H9 (cell line): ENCODE measurements around the gene BACE2. TPM values are rescaled to one million over a fixed set of nuclear protein-coding genes. Genes with fewer than 3 reads are reported as not detected.

Experiments used
- DNase-seq: peaks from one replicate; pipeline ENCODE4 v3.0.0-alpha.2; 2017
- H2AFZ ChIP-seq: one replicate; pipeline ENCODE4 v1.6.1; 2013; ENCODE audit warnings: mild to moderate bottlenecking, low read length, control low read depth, moderate library complexity
- H2AK5ac ChIP-seq: 2 replicates; pipeline ENCODE4 v1.6.1; 2013; ENCODE audit warnings: low read length, control low read depth, mixed read lengths; ENCODE audit not compliant: insufficient read length
- H2BK120ac ChIP-seq: one replicate; pipeline ENCODE4 v1.6.1; 2013; ENCODE audit warnings: low read depth, mild to moderate bottlenecking, low read length, control low read depth, inconsistent platforms; ENCODE audit not compliant: poor library complexity, severe bottlenecking
- H2BK12ac ChIP-seq: 2 replicates; pipeline ENCODE4 v1.6.1; 2013; ENCODE audit warnings: low read length, control low read depth, mixed read lengths, low read depth; ENCODE audit not compliant: insufficient read length
- H2BK15ac ChIP-seq: 2 replicates; pipeline ENCODE4 v1.6.1; 2013; ENCODE audit warnings: low read depth, low read length, control low read depth
- H2BK20ac ChIP-seq: one replicate; pipeline ENCODE4 v1.6.1; 2013; ENCODE audit warnings: low read depth, mild to moderate bottlenecking, low read length, control low read depth, inconsistent platforms; ENCODE audit not compliant: poor library complexity, severe bottlenecking
- H2BK5ac ChIP-seq: 2 replicates; pipeline ENCODE4 v1.6.1; 2013; ENCODE audit warnings: low read length, control low read depth, mixed read lengths; ENCODE audit not compliant: insufficient read length
- H3K14ac ChIP-seq: 2 replicates; pipeline ENCODE4 v1.6.1; 2013; ENCODE audit warnings: low read length, control low read depth; ENCODE audit not compliant: insufficient read depth
- H3K18ac ChIP-seq: 2 replicates; pipeline ENCODE4 v1.6.1; 2013; ENCODE audit warnings: low read depth, mild to moderate bottlenecking, mixed read lengths, low read length, control low read depth; ENCODE audit not compliant: insufficient read length
- H3K23ac ChIP-seq: 2 replicates; pipeline ENCODE4 v1.6.1; 2013; ENCODE audit warnings: low read length, control low read depth, mixed read lengths, low read depth; ENCODE audit not compliant: insufficient read length
- H3K23me2 ChIP-seq: 2 replicates; pipeline ENCODE4 v1.6.1; 2013; ENCODE audit warnings: low read depth, mild to moderate bottlenecking, mixed read lengths, low read length, control low read depth; ENCODE audit not compliant: insufficient read length, poor library complexity, severe bottlenecking
- H3K27ac ChIP-seq: 2 replicates; pipeline ENCODE4 v1.5.1; 2013; ENCODE audit warnings: low read length, control low read depth, mixed read lengths, low read depth; ENCODE audit not compliant: insufficient read length
- H3K27me3 ChIP-seq: 2 replicates; pipeline ENCODE4 v1.6.1; 2013; ENCODE audit warnings: low read length, control low read depth, inconsistent platforms; ENCODE audit not compliant: insufficient read depth
- H3K4ac ChIP-seq: 2 replicates; pipeline ENCODE4 v1.6.1; 2013; ENCODE audit warnings: low read depth, mild to moderate bottlenecking, control low read depth, inconsistent platforms, low read length, moderate library complexity
- H3K4me1 ChIP-seq: 2 replicates; pipeline ENCODE4 v1.6.1; 2013; ENCODE audit warnings: low read length, control low read depth, inconsistent platforms; ENCODE audit not compliant: insufficient read depth
- H3K4me2 ChIP-seq: 2 replicates; pipeline ENCODE4 v1.6.1; 2013; ENCODE audit warnings: low read length, control low read depth, mixed read lengths; ENCODE audit not compliant: insufficient read length, insufficient read depth
- H3K56ac ChIP-seq: 2 replicates; pipeline ENCODE4 v1.6.1; 2013; ENCODE audit warnings: low read depth, mild to moderate bottlenecking, mixed read lengths, low read length, control low read depth; ENCODE audit not compliant: insufficient read length
- H3K79me1 ChIP-seq: 2 replicates; pipeline ENCODE4 v1.6.1; 2013; ENCODE audit warnings: low read depth, mild to moderate bottlenecking, moderate library complexity, low read length, control low read depth, inconsistent platforms; ENCODE audit not compliant: insufficient read depth, poor library complexity, severe bottlenecking
- H3K79me2 ChIP-seq: 2 replicates; pipeline ENCODE4 v1.6.1; 2013; ENCODE audit warnings: low read length, control low read depth, inconsistent platforms; ENCODE audit not compliant: insufficient read depth
- H3K9ac ChIP-seq: 2 replicates; pipeline ENCODE4 v1.6.1; 2013; ENCODE audit warnings: low read length, control low read depth, mixed read lengths; ENCODE audit not compliant: insufficient read length; ENCODE audit errors: extremely low read depth
- H3K9me3 ChIP-seq: one replicate; pipeline ENCODE4 v1.6.1; 2013; ENCODE audit warnings: low read depth, low read length, inconsistent platforms; ENCODE audit not compliant: control insufficient read depth
- H3T11ph ChIP-seq: one replicate; pipeline ENCODE4 v1.6.1; 2013; ENCODE audit warnings: mild to moderate bottlenecking, low read length, control low read depth, inconsistent platforms
- H4K20me1 ChIP-seq: one replicate; pipeline ENCODE4 v1.6.1; 2013; ENCODE audit not compliant: control insufficient read depth, insufficient read length, insufficient read depth
- H4K5ac ChIP-seq: 2 replicates; pipeline ENCODE4 v1.6.1; 2013; ENCODE audit warnings: low read depth, mild to moderate bottlenecking, mixed read lengths, low read length, control low read depth; ENCODE audit not compliant: insufficient read length
- H4K8ac ChIP-seq: replicated peaks from 2 replicates; pipeline ENCODE4 v1.6.1; 2013; ENCODE audit warnings: low read length, control low read depth, mixed read lengths, low read depth; ENCODE audit not compliant: insufficient read length
- H4K91ac ChIP-seq: 2 replicates; pipeline ENCODE4 v1.6.1; 2013; ENCODE audit warnings: low read depth, mild to moderate bottlenecking, moderate library complexity, mixed read lengths, low read length, control low read depth; ENCODE audit not compliant: insufficient read length
- H3K27ac Mint-ChIP-seq, 3 experiments: 2 replicates in 2 of 3; 3 replicates in 1 of 3; pipeline ENCODE4 v1.8.0; 2020 to 2021; ENCODE audit warnings: mixed read lengths in 3 of 3, mild to moderate bottlenecking in 1 of 3, moderate library complexity in 1 of 3
- H3K27me3 Mint-ChIP-seq: 2 replicates; pipeline ENCODE4 v1.8.0; 2021; ENCODE audit warnings: low read depth, mild to moderate bottlenecking, moderate library complexity, mixed read lengths
- H3K36me3 Mint-ChIP-seq, 3 experiments: 2 replicates in 2 of 3; 3 replicates in 1 of 3; pipeline ENCODE4 v1.8.0; 2020 to 2021; ENCODE audit warnings: low read depth in 3 of 3, mixed read lengths in 3 of 3; ENCODE audit not compliant: insufficient read depth in 1 of 3
- H3K4me1 Mint-ChIP-seq, 2 experiments: 2 replicates each; pipeline ENCODE4 v1.8.0; 2020; ENCODE audit warnings: mixed read lengths in 2 of 2
- H3K4me3 Mint-ChIP-seq, 2 experiments: 2 replicates in 1 of 2; 3 replicates in 1 of 2; pipeline ENCODE4 v1.8.0; 2020 to 2021; ENCODE audit warnings: mild to moderate bottlenecking in 2 of 2, mixed read lengths in 2 of 2, moderate library complexity in 1 of 2
- H3K9me3 Mint-ChIP-seq, 2 experiments: 2 replicates in 1 of 2; 3 replicates in 1 of 2; pipeline ENCODE4 v1.8.0; 2020; ENCODE audit warnings: mild to moderate bottlenecking in 2 of 2, mixed read lengths in 2 of 2, moderate library complexity in 1 of 2
- CTCF ChIP-seq: fragments of 200-600 bp; sonication (generic); conservative IDR thresholded peaks from 3 replicates; pipeline ENCODE4 v1.8.0; 2021; ENCODE audit warnings: antibody characterized with exemption, mild to moderate bottlenecking
- WGBS: extraction: QIAGEN DNeasy Blood & Tissue Kit; methylation state at CpG from one replicate; pipeline ENCODE4 v1.1.7; 2013; ENCODE audit warnings: missing lambda C conversion rate, low lambda C conversion rate, mixed read lengths; ENCODE audit not compliant: insufficient read length; ENCODE audit errors: extremely low coverage; 5-methylcytosine and 5-hydroxymethylcytosine counted together
- total RNA-seq: library from RNA; stranded (reverse); gene quantifications from 2 replicates; pipeline ENCODE4 v1.2.1, GENCODE V29; 2021

The BACE2 gene
- total RNA-seq, 1 experiment from 2014 or later: 8.0 TPM

GRCh38 chr21:41137889-41138288 lies 30.1 kb upstream of the BACE2 start:
- Mint-ChIP-seq H3K36me3 (no peaks in the 10 kb centered on the region; a peak in 1 of 7 replicates), H3K27me3 (peaks cover 11% of the 10 kb centered on the region), H3K4me3 (no peak overlapping the region), H3K27ac (no peak overlapping the region), H3K4me1 (peaks cover 7% of the 10 kb centered on the region in 2 experiments; a peak in 2 of 4 replicates), H3K9me3 (peaks cover 5% of the 10 kb centered on the region in 2 experiments; a peak in 4 of 5 replicates)
- no peak for TF ChIP-seq CTCF
- Histone ChIP-seq H3K27me3 (no peaks in the 10 kb centered on the region), H3K9me3 (no peaks in the 10 kb centered on the region), H2AFZ (no peak overlapping the region), H2BK12ac (no peak overlapping the region), H2BK5ac (no peak overlapping the region), H3K9ac (no peak overlapping the region), H2BK15ac (no peak overlapping the region), H3T11ph (no peak overlapping the region), H3K14ac (no peak overlapping the region), H3K79me2 (no peaks in the 10 kb centered on the region), H3K4me2 (no peak overlapping the region), H3K56ac (no peak overlapping the region), H4K5ac (no peak overlapping the region), H3K79me1 (no peaks in the 10 kb centered on the region), H3K23me2 (no peaks in the 10 kb centered on the region), H3K18ac (no peak overlapping the region), H4K8ac (no peak overlapping the region), H4K91ac (no peak overlapping the region), H2BK120ac (no peak overlapping the region), H3K4ac (no peak overlapping the region), H3K4me1 (no peaks in the 10 kb centered on the region), H3K23ac (no peak overlapping the region), H2BK20ac (no peak overlapping the region), H4K20me1 (no peaks in the 10 kb centered on the region), H2AK5ac (no peak overlapping the region), H3K27ac (no peak overlapping the region)
- WGBS: no CpG with 5 or more reads among the region's 6 CpGs
- DNase-seq: no peak
